GM12875 (cell line): ENCODE results near the gene SLC38A3.

Experiments used
- H3K4me3 ChIP-seq: one replicate; pipeline ENCODE4 v1.5.1; 2011; ENCODE audit warnings: low read depth, low read length, control low read depth
- TF ChIP-seq, protein P1 (sequence below): IDR thresholded peaks from 2 replicates; pipeline ENCODE4 v1.5.1; 2011; ENCODE audit warnings: low read depth, mild to moderate bottlenecking, control low read depth, inconsistent platforms, low read length, moderate library complexity, borderline replicate concordance; ENCODE audit not compliant: insufficient read depth

The SLC38A3 gene

DNA sequence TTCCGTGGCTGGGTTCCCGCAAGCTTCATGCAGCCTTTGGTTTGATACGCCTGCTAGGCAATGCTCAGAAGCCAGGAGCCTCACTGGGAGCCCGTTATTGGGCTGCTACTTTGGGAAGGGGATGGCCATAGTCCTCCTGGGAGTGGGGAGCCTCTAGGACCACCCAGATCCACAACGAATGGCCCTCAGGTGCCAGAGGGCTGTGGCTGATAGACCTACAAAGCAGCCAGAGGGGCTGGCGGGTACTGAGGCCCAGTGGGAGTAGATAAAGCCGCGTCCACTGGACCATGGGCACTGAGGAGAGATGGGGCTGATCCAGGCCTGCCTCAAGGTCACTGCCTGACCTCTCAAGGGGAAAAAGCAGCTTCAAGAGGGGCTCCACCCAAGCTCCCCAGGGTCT is 12.9 kb upstream of the SLC38A3 start:
- H3K4me3 ChIP-seq, result no peak overlapping the region
- TF ChIP-seq, protein P1, sequence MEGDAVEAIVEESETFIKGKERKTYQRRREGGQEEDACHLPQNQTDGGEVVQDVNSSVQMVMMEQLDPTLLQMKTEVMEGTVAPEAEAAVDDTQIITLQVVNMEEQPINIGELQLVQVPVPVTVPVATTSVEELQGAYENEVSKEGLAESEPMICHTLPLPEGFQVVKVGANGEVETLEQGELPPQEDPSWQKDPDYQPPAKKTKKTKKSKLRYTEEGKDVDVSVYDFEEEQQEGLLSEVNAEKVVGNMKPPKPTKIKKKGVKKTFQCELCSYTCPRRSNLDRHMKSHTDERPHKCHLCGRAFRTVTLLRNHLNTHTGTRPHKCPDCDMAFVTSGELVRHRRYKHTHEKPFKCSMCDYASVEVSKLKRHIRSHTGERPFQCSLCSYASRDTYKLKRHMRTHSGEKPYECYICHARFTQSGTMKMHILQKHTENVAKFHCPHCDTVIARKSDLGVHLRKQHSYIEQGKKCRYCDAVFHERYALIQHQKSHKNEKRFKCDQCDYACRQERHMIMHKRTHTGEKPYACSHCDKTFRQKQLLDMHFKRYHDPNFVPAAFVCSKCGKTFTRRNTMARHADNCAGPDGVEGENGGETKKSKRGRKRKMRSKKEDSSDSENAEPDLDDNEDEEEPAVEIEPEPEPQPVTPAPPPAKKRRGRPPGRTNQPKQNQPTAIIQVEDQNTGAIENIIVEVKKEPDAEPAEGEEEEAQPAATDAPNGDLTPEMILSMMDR, result no peak

DNA sequence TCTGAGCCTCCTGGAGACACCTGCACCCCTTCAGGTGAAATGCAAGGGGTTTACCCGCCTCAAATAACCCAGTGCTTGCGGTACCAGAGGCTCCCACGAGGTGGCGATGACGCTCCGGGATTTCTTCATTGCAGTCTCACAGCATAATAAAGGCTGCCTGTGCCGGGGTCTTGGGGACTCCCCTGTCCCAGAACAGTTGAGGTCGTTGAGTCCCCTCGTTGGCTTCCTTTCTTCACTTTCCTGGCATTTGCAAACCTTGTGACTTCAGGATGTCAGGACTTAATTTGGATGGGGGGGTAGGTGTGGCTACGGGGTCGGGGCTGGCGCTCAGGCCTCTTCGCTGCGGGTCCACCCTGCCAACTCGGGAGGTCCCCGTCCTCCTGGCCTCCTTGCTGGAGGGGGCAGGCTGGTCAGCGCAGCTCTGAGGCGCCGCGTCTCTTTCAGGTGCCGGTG is 12.4 kb upstream of the SLC38A3 start:
- H3K4me3 ChIP-seq, result no peak overlapping the region
- TF ChIP-seq, protein P1, result peak; percentile 87

DNA sequence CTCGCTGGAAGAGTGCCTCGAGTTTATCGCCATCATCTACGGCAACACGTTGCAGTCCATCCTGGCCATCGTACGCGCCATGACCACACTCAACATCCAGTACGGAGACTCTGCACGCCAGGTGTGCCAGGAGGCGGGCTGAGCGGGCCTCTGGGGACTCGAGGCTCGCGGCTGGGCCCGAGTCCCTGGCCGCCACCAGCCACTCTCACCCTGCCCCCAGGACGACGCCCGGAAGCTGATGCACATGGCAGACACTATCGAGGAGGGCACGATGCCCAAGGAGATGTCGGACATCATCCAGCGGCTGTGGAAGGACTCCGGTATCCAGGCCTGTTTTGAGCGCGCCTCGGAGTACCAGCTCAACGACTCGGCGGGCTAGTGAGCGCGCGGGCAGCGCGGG is 11.8 kb upstream of the SLC38A3 start:
- H3K4me3 ChIP-seq, result no peak overlapping the region
- TF ChIP-seq, protein P1, result no peak

DNA sequence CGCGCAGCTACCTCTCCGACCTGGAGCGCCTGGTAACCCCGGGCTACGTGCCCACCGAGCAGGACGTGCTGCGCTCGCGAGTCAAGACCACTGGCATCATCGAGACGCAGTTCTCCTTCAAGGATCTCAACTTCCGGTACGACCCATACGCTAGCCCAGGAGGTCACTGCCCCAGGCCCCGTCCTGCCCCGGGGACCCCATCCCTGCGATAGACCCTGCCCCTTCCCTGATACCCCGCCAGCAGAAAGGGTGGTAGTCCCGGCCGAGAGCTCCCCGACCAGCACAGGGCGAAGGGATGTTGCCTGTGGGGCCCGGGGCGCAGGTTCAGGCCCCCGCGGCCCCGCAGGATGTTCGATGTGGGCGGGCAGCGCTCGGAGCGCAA is 11.3 kb upstream of the SLC38A3 start:
- H3K4me3 ChIP-seq, result no peak overlapping the region
- TF ChIP-seq, protein P1, result no peak

DNA sequence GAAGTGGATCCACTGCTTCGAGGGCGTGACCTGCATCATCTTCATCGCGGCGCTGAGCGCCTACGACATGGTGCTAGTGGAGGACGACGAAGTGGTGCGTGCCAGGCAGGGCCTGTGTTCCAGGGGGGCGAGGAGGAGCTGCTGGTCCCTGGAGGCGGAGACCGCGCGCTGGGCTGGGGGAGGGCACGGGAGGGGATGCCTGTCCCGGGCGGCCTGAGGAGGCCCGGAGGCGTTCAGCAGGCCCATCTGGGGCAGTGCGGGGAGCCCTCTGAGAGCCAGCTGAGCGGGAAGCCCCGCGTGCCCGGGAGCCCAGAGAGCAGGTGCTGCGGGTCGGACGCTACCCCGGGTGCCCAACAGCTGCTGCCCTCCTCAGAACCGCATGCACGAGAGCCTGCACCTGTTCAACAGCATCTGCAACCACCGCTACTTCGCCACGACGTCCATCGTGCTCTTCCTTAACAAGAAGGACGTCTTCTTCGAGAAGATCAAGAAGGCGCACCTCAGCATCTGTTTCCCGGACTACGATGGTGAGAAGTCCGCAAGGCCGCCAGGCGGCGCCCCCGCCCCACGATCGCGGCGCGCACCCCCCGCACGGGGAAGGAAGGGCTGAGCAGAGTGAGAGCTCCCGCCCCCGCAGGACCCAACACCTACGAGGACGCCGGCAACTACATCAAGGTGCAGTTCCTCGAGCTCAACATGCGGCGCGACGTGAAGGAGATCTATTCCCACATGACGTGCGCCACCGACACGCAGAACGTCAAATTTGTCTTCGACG is 10.8 kb upstream of the SLC38A3 start:
- no peak overlapping the region for H3K4me3 ChIP-seq
- TF ChIP-seq, protein P1, result peak; percentile 84

DNA sequence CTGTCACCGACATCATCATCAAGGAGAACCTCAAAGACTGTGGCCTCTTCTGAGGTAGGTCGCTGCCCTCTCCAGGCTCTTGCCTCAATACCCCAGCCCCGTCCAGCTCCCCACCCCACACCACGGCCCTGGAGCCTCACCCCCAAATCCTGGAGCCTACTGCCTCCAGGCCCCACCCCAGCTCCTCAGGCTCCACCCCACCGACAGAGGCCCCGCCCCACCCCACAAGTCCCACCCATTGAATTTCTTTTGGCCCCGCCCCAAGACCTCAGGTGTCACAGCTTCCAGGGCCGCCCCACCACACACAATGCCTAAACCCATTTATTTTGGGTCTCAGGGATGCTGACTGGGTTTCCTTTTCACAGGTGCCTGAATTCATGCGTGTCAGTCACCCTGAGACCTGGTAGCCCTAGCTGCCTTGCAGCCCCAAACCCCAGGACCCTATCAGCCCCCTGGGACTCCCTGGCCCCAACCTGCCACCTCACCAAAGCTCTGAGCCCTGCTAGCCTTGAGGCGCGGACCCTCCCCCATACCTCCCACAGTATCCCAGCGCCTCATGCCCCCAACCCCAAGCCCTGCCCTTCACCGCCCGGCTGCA is 10.1 kb upstream of the SLC38A3 start:
- TF ChIP-seq, protein P1, result no peak
- H3K4me3 ChIP-seq, result no peak overlapping the region
